GM23338 (cell line): ENCODE measurements around the gene LRSAM1.

Source experiments
- EZH2 ChIP-seq: fragments of 200-600 bp; sonication (generic); IDR thresholded peaks from one replicate; pipeline ENCODE4 v1.8.0; 2017; ENCODE audit warnings: antibody characterized with exemption, mild to moderate bottlenecking, low read depth; ENCODE audit not compliant: unreplicated experiment
- JUNB ChIP-seq: IDR thresholded peaks from one replicate; pipeline ENCODE4 v1.6.1; 2016; ENCODE audit warnings: antibody characterized with exemption; ENCODE audit not compliant: unreplicated experiment
- POLR2AphosphoS5 ChIP-seq: IDR thresholded peaks from 2 replicates; pipeline ENCODE4 v1.6.1; 2016; ENCODE audit warnings: antibody characterized with exemption, low read depth

GRCh38 chr9:127474592-127474991, 23.3 kb downstream of the LRSAM1 start:
- TF ChIP-seq POLR2AphosphoS5, result no peak
- no peak for TF ChIP-seq JUNB
- TF ChIP-seq EZH2, result no peak
